Stimulated activated CD8-positive, alpha-beta memory T cell treated with anti-CD3 and anti-CD28 coated beads, Interleukin-4, amount 100 ng/mL, for 4 hours (primary cell): Measurements from ENCODE around the gene MT1H.

Source experiments
- DNase-seq, 2 donors: peaks; one replicate each; pipeline ENCODE4 v3.0.0-alpha.2; 2020; ENCODE audit warnings: low read depth in 2 of 2, low spot score in 1 of 2

Gene MT1H

GRCh38 chr16:56636616-56637413 is 32.8 kb upstream of the MT1H start:
- no peak for DNase-seq

- no peak for DNase-seq
Measured at GRCh38 chr16:56637814-56638750, 31.5 kb upstream of the MT1H start, which contains the start of gene MT1A. Gene MT1A, plus strand, starts transcription at chr16:56638666. Its CDS starts 73 bp downstream, at chr16:56638739.

DNA sequence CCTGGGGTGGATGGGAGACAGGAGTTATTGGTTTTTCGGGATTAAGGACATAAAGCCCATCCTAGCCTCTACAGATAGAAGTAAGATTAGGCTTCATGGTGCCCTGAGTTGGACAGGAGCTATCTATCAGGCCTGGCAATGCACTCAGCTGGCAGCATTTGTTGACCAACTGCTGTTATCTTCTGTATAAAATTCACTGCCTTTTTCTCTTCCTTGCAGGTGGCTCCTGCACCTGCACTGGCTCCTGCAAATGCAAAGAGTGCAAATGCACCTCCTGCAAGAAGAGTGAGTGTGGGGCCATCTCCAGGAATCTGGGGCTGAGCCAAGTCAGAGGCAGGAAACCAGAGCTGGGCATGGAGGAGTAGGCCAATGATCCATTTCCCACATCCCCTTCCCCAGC is 30.6 kb upstream of the MT1H start:
- DNase-seq: no peak

- no peak for DNase-seq
Measured at GRCh38 chr16:56640076-56640475, 29.5 kb upstream of the MT1H start.

- no peak for DNase-seq
Measured at GRCh38 chr16:56641166-56641565, 28.4 kb upstream of the MT1H start.

GRCh38 chr16:56643080-56643778 is 26.4 kb upstream of the MT1H start:
- peak; percentile 39 to 54 for DNase-seq

- DNase-seq: no peak
Measured at GRCh38 chr16:56643833-56644232, 25.8 kb upstream of the MT1H start.

GRCh38 chr16:56645311-56645710 is 24.3 kb upstream of the MT1H start:
- DNase-seq: no peak

GRCh38 chr16:56645838-56646237 is 23.8 kb upstream of the MT1H start:
- DNase-seq: no peak

GRCh38 chr16:56647641-56648431 is 21.8 kb upstream of the MT1H start:
- DNase-seq: no peak

DNA sequence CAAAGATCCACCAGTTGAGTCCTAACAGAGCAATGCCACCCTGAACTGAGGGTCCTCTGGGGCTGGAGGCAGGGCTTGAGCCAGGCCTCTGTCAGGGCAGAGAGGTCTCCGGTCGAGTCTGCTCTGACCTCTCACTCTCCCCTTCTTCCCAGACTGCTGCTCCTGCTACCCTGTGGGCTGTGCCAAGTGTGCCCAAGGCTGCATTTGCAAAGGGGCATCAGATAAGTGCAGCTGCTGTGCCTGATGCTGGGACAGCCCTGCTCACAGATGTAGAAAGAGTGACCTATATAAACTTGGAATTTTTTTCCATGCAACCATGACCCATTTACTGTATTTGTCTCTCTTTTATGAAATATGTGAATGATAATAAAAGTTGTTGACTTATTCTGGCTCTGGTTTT is 20.3 kb upstream of the MT1H start:
- DNase-seq: no peak

DNA sequence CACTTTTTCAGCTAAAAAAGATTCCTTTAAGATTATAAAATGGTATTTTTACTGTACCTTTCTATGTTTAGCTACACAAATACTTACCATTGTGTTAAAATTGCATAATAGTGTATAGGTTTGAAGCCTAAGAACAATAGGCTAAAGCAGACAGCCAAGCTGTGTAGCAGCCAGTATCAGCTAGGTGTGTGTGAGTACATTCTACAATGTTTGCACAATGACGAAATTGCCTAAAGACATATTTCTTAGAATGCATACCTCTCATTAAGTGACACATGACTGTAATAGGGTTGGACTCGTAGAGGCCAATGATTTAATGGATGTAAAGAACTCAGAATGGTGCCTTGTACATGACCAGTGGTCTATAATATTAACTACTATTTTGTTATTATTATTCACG is 19.8 kb upstream of the MT1H start:
- DNase-seq: no peak

DNA sequence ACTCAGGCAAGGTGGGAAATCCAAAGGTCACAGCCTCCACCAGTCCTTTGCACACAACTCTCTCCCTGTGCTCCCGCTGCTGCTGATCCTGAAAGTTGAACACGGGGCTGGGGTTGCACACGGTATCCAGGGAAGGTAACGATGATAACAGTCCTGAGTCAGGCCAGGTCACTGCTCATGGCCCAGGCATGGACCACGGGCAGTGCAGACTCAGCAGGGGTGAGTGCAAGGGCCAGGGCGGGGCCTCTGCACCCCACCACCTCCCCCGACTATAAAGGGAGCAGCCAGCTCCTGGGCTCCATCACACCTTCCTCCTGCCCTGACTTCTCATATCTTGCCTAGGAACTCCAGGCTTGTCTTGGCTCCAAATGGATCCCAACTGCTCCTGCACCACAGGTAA is 18.0 kb upstream of the MT1H start, which contains the start of gene MT1B:
TSS of gene MT1B (plus strand) at position 301 of the 400 bp plus-strand sequence. CDS start at position 369, 68 bp downstream.
- DNase-seq: no peak

GRCh38 chr16:56652600-56652999 is 17.0 kb upstream of the MT1H start:
- DNase-seq: no peak

DNA sequence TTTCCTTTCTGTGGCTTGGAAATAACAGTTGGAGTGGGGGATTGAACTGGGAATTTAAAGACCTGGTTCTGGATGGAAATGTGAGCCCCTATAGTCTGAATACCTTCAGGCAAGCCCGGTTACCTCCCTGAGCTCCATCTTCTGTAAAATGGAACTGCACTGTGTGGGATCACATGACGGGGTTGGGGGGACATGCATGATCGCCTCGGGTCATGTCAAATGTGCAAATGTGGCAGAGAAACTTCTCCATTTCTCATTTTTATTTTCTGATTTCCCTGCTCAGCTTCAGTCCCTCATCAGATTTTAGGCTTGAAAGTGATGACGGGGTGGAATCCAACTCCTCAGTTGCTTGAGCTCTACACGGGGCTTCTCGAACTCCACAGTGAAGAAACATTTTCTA is 16.4 kb upstream of the MT1H start:
- DNase-seq: no peak

DNA sequence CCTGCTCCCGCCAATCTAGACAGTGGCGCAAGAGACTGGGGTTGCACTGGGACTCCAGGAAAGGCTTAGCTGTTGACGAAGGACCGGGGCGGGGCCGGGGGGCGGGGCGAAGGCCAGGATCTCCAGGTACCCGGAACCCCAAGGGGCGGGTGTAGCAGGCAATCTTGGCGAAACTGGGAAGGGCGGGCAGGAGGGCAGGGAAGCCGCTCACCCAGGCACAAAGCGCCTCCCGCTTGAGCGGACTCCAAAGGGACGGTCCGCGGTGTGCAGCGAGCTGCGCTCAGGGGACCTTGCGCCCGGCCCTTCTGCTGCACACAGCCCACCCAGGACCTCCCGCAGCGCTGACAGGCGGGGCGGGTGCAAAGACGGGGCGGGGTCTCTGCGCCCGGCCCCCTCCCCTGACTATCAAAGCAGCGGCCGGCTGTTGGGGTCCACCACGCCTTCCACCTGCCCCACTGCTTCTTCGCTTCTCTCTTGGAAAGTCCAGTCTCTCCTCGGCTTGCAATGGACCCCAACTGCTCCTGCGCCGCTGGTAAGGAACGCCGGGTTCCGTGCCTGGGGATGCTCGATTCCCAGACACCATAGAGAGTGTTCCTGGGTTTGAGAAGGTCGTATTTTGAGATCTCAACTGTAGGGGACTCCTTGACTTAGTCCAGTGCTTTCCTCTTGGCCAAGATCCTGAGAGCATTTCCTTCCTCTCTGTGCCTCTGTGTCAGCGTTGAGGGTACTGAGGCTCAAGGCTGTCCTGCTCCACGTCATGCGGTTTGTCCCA is 11.9 kb upstream of the MT1H start, which contains the start of gene MT1F:
TSS of gene MT1F (plus strand) at position 405 of the 772 bp plus-strand sequence. CDS start at position 505, 100 bp downstream.
- DNase-seq: peak; percentile 27 to 47

DNA sequence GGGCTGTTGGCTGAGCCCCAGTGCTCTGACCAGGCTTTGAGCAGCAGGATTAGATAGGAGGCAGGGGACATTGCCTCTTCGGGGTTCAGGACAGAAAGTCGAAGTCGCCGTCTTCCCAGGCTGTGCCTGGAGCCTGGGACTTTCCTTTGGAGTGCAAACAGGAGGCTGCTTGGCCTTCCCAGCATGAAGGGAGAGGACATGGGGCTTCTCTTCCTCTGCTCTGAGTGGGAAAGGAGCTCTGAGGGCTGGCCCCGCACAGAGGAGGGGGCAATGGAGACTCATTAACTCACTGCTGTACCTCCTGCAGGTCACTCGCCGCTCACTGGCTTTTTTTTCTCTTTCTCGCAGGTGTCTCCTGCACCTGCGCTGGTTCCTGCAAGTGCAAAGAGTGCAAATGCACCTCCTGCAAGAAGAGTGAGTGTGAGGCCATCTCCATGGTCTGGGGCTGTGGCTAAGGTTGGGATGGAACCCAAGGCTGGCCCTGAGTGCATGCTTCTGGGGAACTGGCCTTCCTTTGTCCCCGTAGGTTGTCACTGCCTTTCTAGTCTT is 11.2 kb upstream of the MT1H start:
- no peak for DNase-seq

GRCh38 chr16:56662357-56663354 is 7.0 kb upstream of the MT1H start:
- DNase-seq: no peak
